MM.1S (cell line): ENCODE results near the gene DNMT3A.

Experiments
- DNase-seq: peaks from one replicate; pipeline ENCODE4 v3.0.0-alpha.2; 2015
- H2AFZ ChIP-seq: fragments of 300-600 bp; sonication (generic); 2 replicates; pipeline ENCODE4 v1.6.0; 2016; ENCODE audit warnings: antibody characterized with exemption, low read length
- H3F3A ChIP-seq: fragments of 300-600 bp; sonication (generic); 2 replicates; pipeline ENCODE4 v1.6.1; 2016; ENCODE audit warnings: mild to moderate bottlenecking, antibody characterized with exemption, low read length, moderate library complexity, mixed read lengths; ENCODE audit not compliant: insufficient read depth
- H3K27ac ChIP-seq: fragments of 300-600 bp; sonication (generic); 2 replicates; pipeline ENCODE4 v1.5.1; 2016; ENCODE audit warnings: mild to moderate bottlenecking, low read length
- H3K27me3 ChIP-seq: fragments of 300-600 bp; sonication (generic); replicated peaks from 2 replicates; pipeline ENCODE4 v1.6.0; 2016; ENCODE audit warnings: low read length; ENCODE audit not compliant: insufficient read depth
- H3K36me3 ChIP-seq: fragments of 300-600 bp; sonication (generic); replicated peaks from 2 replicates; pipeline ENCODE4 v1.6.1; 2016; ENCODE audit warnings: mild to moderate bottlenecking, low read length, mixed read lengths; ENCODE audit not compliant: insufficient read depth
- H3K4me1 ChIP-seq: fragments of 300-600 bp; sonication (generic); 2 replicates; pipeline ENCODE4 v1.6.1; 2016; ENCODE audit warnings: low read length, mixed read lengths
- H3K4me2 ChIP-seq: fragments of 300-600 bp; sonication (generic); 2 replicates; pipeline ENCODE4 v1.6.0; 2016; ENCODE audit warnings: low read depth, low read length
- H3K4me3 ChIP-seq: fragments of 300-600 bp; sonication (generic); 2 replicates; pipeline ENCODE4 v1.5.1; 2016; ENCODE audit warnings: low read length, mixed read lengths
- H3K79me2 ChIP-seq: fragments of 300-600 bp; sonication (generic); 2 replicates; pipeline ENCODE4 v1.6.1; 2016; ENCODE audit warnings: mixed run types, low read length, mixed read lengths
- H3K9ac ChIP-seq: fragments of 300-600 bp; sonication (generic); 2 replicates; pipeline ENCODE4 v1.6.1; 2016; ENCODE audit warnings: low read length, mixed read lengths
- H3K9me2 ChIP-seq: fragments of 300-600 bp; sonication (generic); replicated peaks from 2 replicates; pipeline ENCODE4 v1.6.1; 2016; ENCODE audit warnings: mild to moderate bottlenecking, low read length, mixed read lengths; ENCODE audit not compliant: insufficient read depth
- H3K9me3 ChIP-seq: fragments of 300-600 bp; sonication (generic); replicated peaks from 2 replicates; pipeline ENCODE4 v1.6.1; 2016; ENCODE audit warnings: mild to moderate bottlenecking, low read length, mixed read lengths; ENCODE audit not compliant: insufficient read depth
- H4K20me1 ChIP-seq: fragments of 300-600 bp; sonication (generic); 2 replicates; pipeline ENCODE4 v1.6.1; 2016; ENCODE audit warnings: mild to moderate bottlenecking, low read length, moderate library complexity, mixed read lengths; ENCODE audit not compliant: insufficient read depth
- CTCF ChIP-seq: fragments of 300-600 bp; sonication (generic); IDR thresholded peaks from 2 replicates; pipeline ENCODE4 v1.5.1; 2016; ENCODE audit warnings: antibody characterized with exemption, low read length, mixed read lengths
- EZH2 ChIP-seq: fragments of 300-600 bp; sonication (generic); optimal IDR thresholded peaks from 2 replicates; pipeline ENCODE3; 2017; ENCODE audit warnings: low read depth, mild to moderate bottlenecking, antibody characterized with exemption, low read length, mixed read lengths
- EZH2phosphoT487 ChIP-seq: fragments of 300-600 bp; sonication (generic); IDR thresholded peaks from 2 replicates; pipeline ENCODE4 v1.6.1; 2018; ENCODE audit warnings: antibody characterized with exemption, low read length

Gene DNMT3A

DNA sequence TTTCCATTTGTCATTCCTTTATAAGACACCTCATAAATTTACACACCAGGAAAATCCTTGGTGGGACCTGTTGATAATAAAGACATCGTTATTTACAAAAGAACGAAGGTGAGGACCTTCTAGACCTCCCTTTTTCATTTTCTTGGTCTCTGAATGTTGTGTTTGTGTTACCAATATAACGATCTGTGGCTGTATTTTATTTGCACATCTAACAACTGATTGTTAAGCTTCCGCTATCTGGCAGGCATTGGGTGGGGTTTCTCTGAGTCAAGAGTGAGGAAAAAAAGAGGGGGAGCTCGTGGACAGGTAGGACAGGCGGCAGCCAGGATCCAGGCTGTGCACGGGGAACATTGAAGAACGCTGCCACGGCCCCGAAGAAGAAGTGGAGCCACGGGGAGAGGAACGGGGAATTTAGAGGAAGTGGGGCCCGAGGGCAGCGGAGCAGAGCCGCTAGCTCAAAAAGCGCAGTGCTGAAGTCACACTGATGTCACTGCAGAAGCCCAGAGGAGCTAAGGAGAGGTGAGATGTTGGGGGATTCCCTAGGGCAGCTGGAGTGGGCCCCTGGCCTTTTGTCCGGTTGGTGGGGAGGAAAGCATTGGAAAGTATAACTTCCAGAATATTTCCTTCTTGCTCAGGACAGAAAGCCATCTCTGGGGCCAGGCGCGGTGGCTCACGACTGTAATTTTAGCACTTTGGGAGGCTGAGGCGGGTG is 20.9 kb upstream of the DNMT3A start:
- H4K20me1 ChIP-seq = no peaks in the 10 kb centered on the region
- peak overlapping the region; percentile 90 for H2AFZ ChIP-seq
- H3K79me2 ChIP-seq = no peaks in the 10 kb centered on the region
- no peaks in the 10 kb centered on the region for H3K36me3 ChIP-seq
- peak; percentile 47 for DNase-seq
- H3K27ac ChIP-seq = peak overlapping the region; percentile 55; the same call in 1 of the 2 replicates
- no peaks in the 10 kb centered on the region for H3K9me2 ChIP-seq
- TF ChIP-seq CTCF (no peak), EZH2 (no peak), EZH2phosphoT487 (no peak)
- H3K4me1 ChIP-seq = no peaks in the 10 kb centered on the region
- peaks cover 5% of the 10 kb centered on the region for H3F3A ChIP-seq
- H3K27me3 ChIP-seq = no peaks in the 10 kb centered on the region
- peak overlapping the region; percentile 81 for H3K4me2 ChIP-seq
- H3K9me3 ChIP-seq = no peaks in the 10 kb centered on the region
- H3K4me3 ChIP-seq = peak overlapping the region; percentile 67
- H3K9ac ChIP-seq = peak overlapping the region; percentile 32

- TF ChIP-seq EZH2phosphoT487 (no peak), CTCF (peak; percentile 94)
- H3K4me3 ChIP-seq = peak overlapping the region; percentile 67
- no peaks in the 10 kb centered on the region for H3K4me1 ChIP-seq
- H3K9ac ChIP-seq = peak overlapping the region; percentile 32
- H4K20me1 ChIP-seq = no peaks in the 10 kb centered on the region
- H3K9me2 ChIP-seq = no peaks in the 10 kb centered on the region
- H3K4me2 ChIP-seq = peak overlapping the region; percentile 81
- DNase-seq = peak; percentile 88
- peak overlapping the region; percentile 55; the same call in 1 of the 2 replicates for H3K27ac ChIP-seq
- H3K36me3 ChIP-seq = no peaks in the 10 kb centered on the region
- H3F3A ChIP-seq = peaks cover 5% of the 10 kb centered on the region
- H2AFZ ChIP-seq = peak overlapping the region; percentile 90
- no peaks in the 10 kb centered on the region for H3K27me3 ChIP-seq
- H3K79me2 ChIP-seq = no peaks in the 10 kb centered on the region
- no peaks in the 10 kb centered on the region for H3K9me3 ChIP-seq
Measured at GRCh38 chr2:25362049-25362433, 20.3 kb upstream of the DNMT3A start.

DNA sequence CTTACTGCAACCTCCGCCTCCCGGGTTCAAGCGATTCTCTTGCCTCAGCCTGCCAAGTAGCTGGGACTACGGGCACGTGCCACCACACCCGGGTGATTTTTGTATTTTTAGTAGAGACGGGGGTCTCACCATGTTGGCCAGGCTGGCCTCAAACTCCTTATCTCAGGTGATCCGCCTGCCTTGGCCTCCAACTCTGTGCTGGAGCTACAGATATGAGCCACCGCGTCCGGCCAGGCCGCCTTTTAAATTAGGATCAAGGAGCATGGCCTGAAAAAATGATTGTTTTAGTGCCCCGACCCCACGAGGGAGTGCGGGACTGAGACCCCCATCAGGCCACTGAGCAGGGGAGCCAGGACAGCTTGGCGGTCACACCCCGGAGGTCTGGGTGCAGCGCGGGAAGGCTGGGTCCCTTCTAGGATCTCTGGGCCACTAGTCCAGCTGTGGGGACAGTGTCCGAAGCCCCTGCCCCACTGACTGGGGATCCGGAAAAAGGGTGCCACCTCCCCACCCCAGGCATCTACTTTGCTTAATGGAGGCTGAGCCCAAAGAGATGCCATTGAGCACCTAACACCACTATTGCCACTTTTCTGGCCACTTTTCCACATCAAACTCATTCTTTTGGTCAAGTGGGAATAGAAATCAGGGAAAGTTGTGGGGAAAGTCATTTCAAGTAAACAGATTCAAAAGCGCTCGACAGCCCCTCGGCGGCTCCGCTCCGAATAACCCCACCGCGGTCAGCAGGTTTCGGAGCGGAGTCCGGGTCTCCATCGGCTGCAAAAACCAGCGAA is 19.7 kb upstream of the DNMT3A start:
- peak overlapping the region; percentile 81 for H3K4me2 ChIP-seq
- H3K9ac ChIP-seq = no peak overlapping the region
- no peaks in the 10 kb centered on the region for H3K9me2 ChIP-seq
- H3K27me3 ChIP-seq = no peaks in the 10 kb centered on the region
- no peaks in the 10 kb centered on the region for H3K79me2 ChIP-seq
- H3F3A ChIP-seq = peaks cover 5% of the 10 kb centered on the region
- no peaks in the 10 kb centered on the region for H4K20me1 ChIP-seq
- TF ChIP-seq EZH2phosphoT487 (no peak), EZH2 (no peak), CTCF (no peak)
- DNase-seq = no peak
- H3K36me3 ChIP-seq = no peaks in the 10 kb centered on the region
- H2AFZ ChIP-seq = peak overlapping the region; percentile 60
- H3K4me3 ChIP-seq = peak overlapping the region; percentile 67
- no peaks in the 10 kb centered on the region for H3K9me3 ChIP-seq
- no peaks in the 10 kb centered on the region for H3K4me1 ChIP-seq
- no peak overlapping the region for H3K27ac ChIP-seq
